SKM-1 (cell line): ENCODE data around the gene CTIF.

Source experiments
- DNase-seq: peaks from one replicate; lab custom pipeline; 2025; ENCODE audit not compliant: unreplicated experiment; lab: John Stamatoyannopoulos, UW

CTIF gene

DNA sequence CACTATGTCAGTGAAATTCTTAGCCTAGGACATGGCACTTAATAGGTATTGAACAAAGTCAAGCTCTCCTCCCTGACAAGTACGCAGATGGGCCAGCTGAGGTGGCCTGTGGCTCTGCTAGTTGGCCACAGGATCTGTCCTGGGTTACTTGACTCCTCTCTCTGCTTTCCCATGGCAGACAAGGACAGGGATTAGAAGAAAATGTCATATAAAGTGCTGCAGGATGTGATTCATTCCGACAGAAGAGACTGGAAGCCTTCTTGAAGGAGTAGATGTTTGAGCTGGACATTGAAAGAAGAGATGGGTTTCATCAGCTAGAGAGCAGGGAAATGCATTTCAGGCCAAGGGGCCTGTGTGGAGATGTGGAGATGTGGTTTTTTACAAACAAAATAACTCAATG is 365.3 kb downstream of the CTIF start:
- no peak for DNase-seq

DNA sequence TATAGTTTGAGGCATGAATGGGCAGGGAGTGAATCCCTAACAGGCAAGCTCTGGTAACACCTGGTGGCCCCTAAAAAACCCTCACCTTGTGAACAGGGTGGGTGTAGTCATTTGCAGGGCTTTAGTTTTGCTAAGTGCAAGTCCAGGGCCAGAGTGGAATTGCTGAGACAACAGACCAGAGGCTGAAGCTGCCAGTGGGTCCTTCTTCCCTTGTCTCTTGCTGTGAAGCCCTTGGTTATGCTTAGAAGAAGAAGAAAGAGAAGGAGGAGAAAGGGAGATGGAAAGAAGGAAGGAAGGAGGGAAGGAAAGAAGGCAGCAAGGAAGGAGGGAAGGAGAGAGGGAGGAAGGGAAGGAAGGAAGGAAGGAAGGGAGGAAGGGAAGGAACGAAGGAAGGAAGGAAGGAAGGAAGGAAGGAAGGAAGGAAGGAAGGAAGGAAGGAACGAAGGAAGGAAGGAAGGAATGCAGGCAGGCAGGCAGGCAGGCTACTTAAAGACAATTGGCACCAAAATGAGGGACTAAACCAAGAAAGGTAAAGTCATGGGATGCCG is 366.1 kb downstream of the CTIF start:
- DNase-seq: no peak

DNA sequence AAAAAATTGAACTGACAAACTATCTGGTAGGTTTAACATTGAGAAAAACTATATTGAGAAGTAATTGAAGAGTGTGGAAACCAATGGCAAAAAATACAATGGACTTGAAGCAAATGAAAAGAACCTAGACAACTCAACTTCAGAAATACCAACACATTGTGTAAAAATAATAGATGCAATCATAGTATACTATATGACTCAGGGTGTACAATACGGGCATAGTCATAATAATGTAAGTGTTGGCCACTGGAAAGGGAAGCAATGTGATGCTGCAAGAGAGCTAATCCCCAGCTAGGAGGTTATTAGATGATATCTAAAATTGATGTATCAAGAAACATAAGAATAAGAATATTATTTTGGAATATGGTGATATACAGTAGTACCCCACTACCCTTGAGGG is 366.7 kb downstream of the CTIF start:
- DNase-seq: no peak

DNA sequence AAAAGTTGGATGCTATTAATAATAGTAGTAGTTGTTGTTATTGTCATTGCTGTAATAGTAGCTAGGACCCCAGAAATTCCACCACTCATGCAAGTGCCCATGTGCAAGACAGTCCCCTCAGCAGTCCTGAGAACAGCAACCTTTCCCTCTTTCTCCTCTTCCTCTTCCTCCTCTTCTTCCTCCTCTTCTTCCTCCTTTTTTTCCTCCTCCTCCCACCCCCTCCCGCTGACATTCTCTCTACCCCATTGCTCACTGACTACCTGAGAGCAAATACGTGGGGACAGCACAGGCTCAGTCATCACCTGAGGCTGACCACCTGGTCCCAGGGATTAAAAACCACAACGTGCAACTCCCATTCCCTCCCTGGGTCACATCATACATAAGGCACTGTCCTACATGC is 370.1 kb downstream of the CTIF start:
- DNase-seq: no peak

DNA sequence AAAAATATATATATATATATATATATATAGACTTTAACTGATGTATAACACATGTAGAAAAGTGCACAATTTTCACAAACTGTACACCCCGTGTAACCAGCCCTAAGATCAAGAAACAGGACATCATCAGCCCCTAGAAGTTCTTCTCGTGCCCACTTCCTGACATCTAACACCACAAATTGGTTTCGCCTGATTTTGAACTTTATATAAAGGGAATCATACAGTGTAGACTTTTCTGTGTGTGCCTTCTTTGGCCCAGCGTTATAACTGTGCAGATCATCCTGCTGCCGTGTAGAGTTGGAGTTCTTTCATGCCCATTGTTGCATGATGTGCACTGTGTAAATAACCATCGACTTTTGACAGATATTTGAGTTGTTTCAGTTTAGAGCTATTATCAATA is 370.9 kb downstream of the CTIF start:
- DNase-seq: no peak

DNA sequence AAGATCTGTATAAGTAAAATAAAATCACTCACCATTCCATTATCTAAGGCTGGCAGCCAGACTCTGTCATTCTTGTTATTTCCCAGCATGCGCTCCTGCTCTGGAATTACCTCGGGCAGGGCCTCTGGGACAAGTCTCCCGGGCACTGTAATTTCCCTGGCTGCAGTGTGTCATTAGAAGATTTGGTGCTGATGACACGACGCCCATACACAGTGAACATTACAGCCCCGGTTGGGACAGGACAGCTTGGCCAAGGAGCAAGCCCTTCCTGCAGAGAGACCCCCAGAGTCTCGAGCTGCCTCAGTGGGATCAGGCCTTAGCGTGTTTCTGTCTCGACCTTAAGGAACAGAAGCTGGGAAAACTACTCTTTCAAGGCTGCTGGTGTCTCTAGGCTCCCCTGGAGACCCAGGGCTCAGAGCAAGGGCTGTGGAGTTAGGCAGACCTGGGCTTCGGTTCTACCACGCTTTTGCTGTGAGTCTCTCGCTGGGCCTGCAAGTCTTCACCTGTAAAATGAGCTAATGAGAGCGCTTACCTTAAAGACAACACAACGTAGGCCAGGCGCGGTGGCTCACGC is 372.2 kb downstream of the CTIF start:
- no peak for DNase-seq
